IMR-90 (cell line): ENCODE data around the gene CALML3. TPM values are rescaled to one million over a fixed set of nuclear protein-coding genes. Genes with fewer than 3 reads are reported as not detected.

Source experiments
- ATAC-seq: fragments of 200-7000 bp; cut with Tn5 transposase; 2 replicates; pipeline ENCODE4 v1.9.1; 2020; ENCODE audit warnings: low read depth, mild to moderate bottlenecking, moderate library complexity
- BruUV-seq: library from RNA; stranded (reverse); fragments of 400-500 nt; replicated peaks from 2 replicates; lab custom pipeline; 2021; lab: Mats Ljungman, UMichigan
- CTCF ChIA-PET: fragments of 300-600 bp; formaldehyde crosslinking; extraction: SDS; loops from one replicate; lab custom pipeline; 2021; ENCODE audit warnings: antibody characterized with exemption; lab: Yijun Ruan, JAX
- POLR2A ChIA-PET: fragments of 300-600 bp; sonication (Branson Sonifier 250); formaldehyde crosslinking; loops from one replicate; lab custom pipeline; 2022; ENCODE audit warnings: antibody characterized with exemption; ENCODE audit not compliant: unreplicated experiment; lab: Charles Lee
- DNase-seq: peaks from one replicate; pipeline ENCODE4 v3.0.0; 2013
- H2AFZ ChIP-seq: replicated peaks from 2 replicates; pipeline ENCODE3; 2013; ENCODE audit warnings: low read length, mild to moderate bottlenecking; ENCODE audit not compliant: poor library complexity
- H2AK5ac ChIP-seq: 2 replicates; pipeline ENCODE4 v1.6.1; 2013; ENCODE audit warnings: low read depth, low read length, inconsistent platforms
- H2AK9ac ChIP-seq: replicated peaks from 2 replicates; pipeline ENCODE3; 2013; ENCODE audit warnings: mild to moderate bottlenecking, low read depth, low read length, moderate library complexity; ENCODE audit not compliant: poor library complexity
- H2BK120ac ChIP-seq: 2 replicates; pipeline ENCODE4 v1.6.1; 2013; ENCODE audit warnings: low read depth, low read length, inconsistent platforms
- H2BK15ac ChIP-seq: 3 replicates; pipeline ENCODE4 v1.6.1; 2013; ENCODE audit warnings: low read depth, low read length, inconsistent platforms
- H2BK20ac ChIP-seq: 2 replicates; pipeline ENCODE4 v1.6.1; 2013; ENCODE audit warnings: low read depth, mild to moderate bottlenecking, inconsistent platforms, low read length, moderate library complexity
- H2BK5ac ChIP-seq: 2 replicates; pipeline ENCODE4 v1.6.1; 2013; ENCODE audit warnings: mild to moderate bottlenecking, low read depth, low read length, inconsistent platforms; ENCODE audit not compliant: poor library complexity, severe bottlenecking
- H3K14ac ChIP-seq: replicated peaks from 2 replicates; pipeline ENCODE4 v1.6.1; 2013; ENCODE audit warnings: low read depth, low read length, inconsistent platforms
- H3K18ac ChIP-seq: 2 replicates; pipeline ENCODE4 v1.6.1; 2013; ENCODE audit warnings: low read depth, low read length, control low read depth
- H3K23ac ChIP-seq: 2 replicates; pipeline ENCODE4 v1.6.1; 2013; ENCODE audit warnings: low read depth, low read length, inconsistent platforms
- H3K27ac ChIP-seq: 2 replicates; pipeline ENCODE4 v1.5.1; 2013; ENCODE audit warnings: mild to moderate bottlenecking, control low read depth, low read length; ENCODE audit not compliant: insufficient read depth
- H3K27me3 ChIP-seq: 2 replicates; pipeline ENCODE4 v1.6.1; 2013; ENCODE audit warnings: low read length; ENCODE audit not compliant: control insufficient read depth, insufficient read depth
- H3K36me3 ChIP-seq: 2 replicates; pipeline ENCODE4 v1.6.1; 2013; ENCODE audit warnings: low read length, mixed read lengths; ENCODE audit not compliant: control insufficient read depth, insufficient read depth
- H3K4ac ChIP-seq: 2 replicates; pipeline ENCODE4 v1.6.1; 2013; ENCODE audit warnings: low read depth, low read length, inconsistent platforms
- H3K4me1 ChIP-seq: 2 replicates; pipeline ENCODE4 v1.6.1; 2013; ENCODE audit warnings: low read length, mixed read lengths; ENCODE audit not compliant: control insufficient read depth, insufficient read depth
- H3K4me2 ChIP-seq: 2 replicates; pipeline ENCODE4 v1.6.1; 2013; ENCODE audit warnings: low read depth, mild to moderate bottlenecking, control low read depth, low read length, moderate library complexity
- H3K4me3 ChIP-seq: 2 replicates; pipeline ENCODE4 v1.5.1; 2013; ENCODE audit warnings: low read depth, mild to moderate bottlenecking, control low read depth, low read length, moderate library complexity; ENCODE audit not compliant: insufficient read depth
- H3K56ac ChIP-seq: 2 replicates; pipeline ENCODE4 v1.6.1; 2013; ENCODE audit warnings: low read length, inconsistent platforms; ENCODE audit not compliant: insufficient read depth; ENCODE audit errors: extremely low read depth
- H3K79me1 ChIP-seq, 2 experiments: 2 replicates each; pipeline ENCODE4 v1.6.1; 2013; ENCODE audit warnings: low read length in 2 of 2, inconsistent platforms in 1 of 2, low read depth in 1 of 2
- H3K9ac ChIP-seq: 2 replicates; pipeline ENCODE4 v1.6.1; 2013; ENCODE audit warnings: low read depth, low read length, control low read depth
- H3K9me1 ChIP-seq: 2 replicates; pipeline ENCODE4 v1.6.1; 2013; ENCODE audit warnings: low read length, inconsistent platforms; ENCODE audit not compliant: insufficient read depth
- H3K9me3 ChIP-seq: 2 replicates; pipeline ENCODE4 v1.6.1; 2013; ENCODE audit warnings: low read length; ENCODE audit not compliant: control insufficient read depth, insufficient read depth
- H4K20me1 ChIP-seq: 2 replicates; pipeline ENCODE4 v1.6.1; 2013; ENCODE audit warnings: low read length, inconsistent platforms; ENCODE audit not compliant: insufficient read depth
- H4K5ac ChIP-seq: 2 replicates; pipeline ENCODE4 v1.6.1; 2013; ENCODE audit warnings: mild to moderate bottlenecking, low read depth, low read length, control low read depth
- H4K8ac ChIP-seq, 2 experiments: 2 replicates each; pipeline ENCODE4 v1.6.1; 2013; ENCODE audit warnings: low read depth in 2 of 2, low read length in 2 of 2, control low read depth in 1 of 2, inconsistent platforms in 1 of 2
- H4K91ac ChIP-seq: 2 replicates; pipeline ENCODE4 v1.6.1; 2013; ENCODE audit warnings: low read depth, low read length, inconsistent platforms; ENCODE audit not compliant: insufficient read depth
- BHLHE40 ChIP-seq: fragments of 150-350 bp; IDR thresholded peaks from 2 replicates; pipeline ENCODE4 v1.6.1; 2016; ENCODE audit warnings: mild to moderate bottlenecking, low read depth, low read length
- FOS ChIP-seq: fragments of 150-350 bp; IDR thresholded peaks from 2 replicates; pipeline ENCODE4 v1.6.1; 2016; ENCODE audit warnings: low read depth, low read length
- MAFK ChIP-seq: IDR thresholded peaks from 2 replicates; pipeline ENCODE4 v1.6.1; 2012; ENCODE audit warnings: low read depth, low read length, improper control_type of control experiment
- MXI1 ChIP-seq: IDR thresholded peaks from 2 replicates; pipeline ENCODE4 v1.6.1; 2012; ENCODE audit warnings: low read depth, mild to moderate bottlenecking, low read length, moderate library complexity, borderline replicate concordance
- POLR2A ChIP-seq: IDR thresholded peaks from 2 replicates; pipeline ENCODE4 v1.6.1; 2012; ENCODE audit warnings: mild to moderate bottlenecking, low read depth, low read length
- RAD21 ChIP-seq: IDR thresholded peaks from 2 replicates; pipeline ENCODE4 v1.6.1; 2012; ENCODE audit warnings: low read length, improper control_type of control experiment
- RCOR1 ChIP-seq: IDR thresholded peaks from 2 replicates; pipeline ENCODE4 v1.6.1; 2012; ENCODE audit warnings: mild to moderate bottlenecking, low read length, improper control_type of control experiment; ENCODE audit not compliant: insufficient replicate concordance
- SMC3 ChIP-seq: fragments of 150-350 bp; IDR thresholded peaks from 2 replicates; pipeline ENCODE4 v1.6.1; 2016; ENCODE audit warnings: low read depth, mild to moderate bottlenecking, antibody characterized with exemption, low read length, moderate library complexity
- WGBS, 2 experiments: methylation state at CpG; one replicate each; pipeline versions ENCODE4 v1.1.5 to v1.1.7; 2013; ENCODE audit warnings: missing lambda C conversion rate in 2 of 2; ENCODE audit not compliant: insufficient read length in 1 of 2; ENCODE audit errors: extremely low coverage in 2 of 2; 5-methylcytosine and 5-hydroxymethylcytosine counted together
- dilution Hi-C: fragments of 300-500 bp; cut with HindIII; formaldehyde crosslinking; loops from one replicate; pipeline ENCODE4 v1.14.3; 2018; ENCODE audit warnings: low sequenced_read_pairs; ENCODE audit not compliant: unreplicated experiment
- in situ Hi-C: fragments of 300-500 bp; cut with MboI; formaldehyde crosslinking; loops from 3 replicates; pipeline ENCODE4 v1.14.3; 2019; ENCODE audit warnings: low sequenced_read_pairs, inconsistent platforms, mixed read lengths
- intact Hi-C: fragments of 100-400 bp; cut with micrococcal nuclease; formaldehyde crosslinking; loops from 2 replicates; pipeline ENCODE4 v1.10.0; 2022
- polyA plus RNA-seq, 3 experiments: library from polyadenylated mRNA; depleted of rRNA; stranded (reverse); fragments of >200 nt; gene quantifications; 2 replicates each; pipeline ENCODE4 v1.2.3, GENCODE V29; 2012; ENCODE audit warnings: low replicate concordance in 1 of 3
- total RNA-seq: library from RNA; depleted of rRNA; stranded (reverse); fragments of >200 nt; gene quantifications from 2 replicates; pipeline ENCODE4 v1.2.3, GENCODE V29; 2012
- TF ChIP-seq, protein P1 (sequence below): fragments of 150-350 bp; IDR thresholded peaks from 2 replicates; pipeline ENCODE4 v1.6.1; 2017; ENCODE audit warnings: mild to moderate bottlenecking, antibody characterized with exemption, low read length, low read depth
- TF ChIP-seq, protein P2 (sequence below): conservative IDR thresholded peaks from 2 replicates; pipeline ENCODE4 v1.5.1; 2012; ENCODE audit warnings: mild to moderate bottlenecking, low read depth, low read length, improper control_type of control experiment

The CALML3 gene
- total and polyA plus RNA-seq, 2 of the 4 experiments (the other 2 are of a cell fraction), result not detected

DNA sequence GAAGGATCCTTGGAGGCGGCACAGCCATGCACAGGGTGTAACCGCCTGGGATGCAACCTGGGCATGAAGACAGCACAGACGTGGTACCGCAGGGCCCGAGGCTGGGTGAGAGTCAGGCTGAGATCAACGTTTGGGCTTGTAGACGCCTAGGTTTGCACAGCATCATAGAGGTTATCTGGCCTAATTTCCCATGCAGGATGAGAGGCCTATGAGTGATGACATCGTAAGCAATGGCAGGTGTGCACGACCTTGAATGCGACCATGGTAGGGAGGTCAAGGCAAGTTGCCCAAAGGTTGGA, 7.5 kb downstream of the CALML3 start:
- 100% methylated on average over 4 of the region's 10 CpGs; no CpG with 5 or more reads in 1 of the 2 experiments for WGBS, 2 experiments
- no peak overlapping the region for H2BK20ac ChIP-seq
- H3K4me2 ChIP-seq, result no peak overlapping the region
- ChIA-PET POLR2A (no interaction called here), CTCF (no interaction called here)
- no peak for ATAC-seq
- no peak overlapping the region for H2BK5ac ChIP-seq
- dilution Hi-C loops (no loop called here), in situ Hi-C loops (no loop called here), intact Hi-C loops (no loop called here)
- H3K4me1 ChIP-seq, result peaks cover 4% of the 10 kb centered on the region; the same call in 1 of the 2 replicates
- TF ChIP-seq SMC3, result no peak
- TF ChIP-seq, protein P1, sequence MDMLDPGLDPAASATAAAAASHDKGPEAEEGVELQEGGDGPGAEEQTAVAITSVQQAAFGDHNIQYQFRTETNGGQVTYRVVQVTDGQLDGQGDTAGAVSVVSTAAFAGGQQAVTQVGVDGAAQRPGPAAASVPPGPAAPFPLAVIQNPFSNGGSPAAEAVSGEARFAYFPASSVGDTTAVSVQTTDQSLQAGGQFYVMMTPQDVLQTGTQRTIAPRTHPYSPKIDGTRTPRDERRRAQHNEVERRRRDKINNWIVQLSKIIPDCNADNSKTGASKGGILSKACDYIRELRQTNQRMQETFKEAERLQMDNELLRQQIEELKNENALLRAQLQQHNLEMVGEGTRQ, result no peak
- TF ChIP-seq, protein P2, sequence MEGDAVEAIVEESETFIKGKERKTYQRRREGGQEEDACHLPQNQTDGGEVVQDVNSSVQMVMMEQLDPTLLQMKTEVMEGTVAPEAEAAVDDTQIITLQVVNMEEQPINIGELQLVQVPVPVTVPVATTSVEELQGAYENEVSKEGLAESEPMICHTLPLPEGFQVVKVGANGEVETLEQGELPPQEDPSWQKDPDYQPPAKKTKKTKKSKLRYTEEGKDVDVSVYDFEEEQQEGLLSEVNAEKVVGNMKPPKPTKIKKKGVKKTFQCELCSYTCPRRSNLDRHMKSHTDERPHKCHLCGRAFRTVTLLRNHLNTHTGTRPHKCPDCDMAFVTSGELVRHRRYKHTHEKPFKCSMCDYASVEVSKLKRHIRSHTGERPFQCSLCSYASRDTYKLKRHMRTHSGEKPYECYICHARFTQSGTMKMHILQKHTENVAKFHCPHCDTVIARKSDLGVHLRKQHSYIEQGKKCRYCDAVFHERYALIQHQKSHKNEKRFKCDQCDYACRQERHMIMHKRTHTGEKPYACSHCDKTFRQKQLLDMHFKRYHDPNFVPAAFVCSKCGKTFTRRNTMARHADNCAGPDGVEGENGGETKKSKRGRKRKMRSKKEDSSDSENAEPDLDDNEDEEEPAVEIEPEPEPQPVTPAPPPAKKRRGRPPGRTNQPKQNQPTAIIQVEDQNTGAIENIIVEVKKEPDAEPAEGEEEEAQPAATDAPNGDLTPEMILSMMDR, result no peak
- no peak for TF ChIP-seq FOS
- TF ChIP-seq RCOR1, result no peak
- no peak for TF ChIP-seq BHLHE40
- no peak for TF ChIP-seq POLR2A
- no peak for TF ChIP-seq MXI1
- no peak for TF ChIP-seq MAFK
- no peak for TF ChIP-seq RAD21
- no peak overlapping the region for H4K5ac ChIP-seq
- no peak overlapping the region for H2AFZ ChIP-seq
- no peak overlapping the region for H2AK5ac ChIP-seq
- no peak overlapping the region for H3K23ac ChIP-seq
- no peaks in the 10 kb centered on the region for H3K9me3 ChIP-seq
- H4K20me1 ChIP-seq, result no peaks in the 10 kb centered on the region
- H2AK9ac ChIP-seq, result no peak overlapping the region
- no peaks in the 10 kb centered on the region for H3K36me3 ChIP-seq
- H3K18ac ChIP-seq, result no peak overlapping the region
- BruUV-seq, result no TSS peak
- no peak for DNase-seq
- H4K91ac ChIP-seq, result no peak overlapping the region
- H3K56ac ChIP-seq, result no peak overlapping the region
- H3K27ac ChIP-seq, result no peak overlapping the region
- 0 out of 2 replicates have a peak, but pooled peaks cover 3% of the 10 kb centered on the region for H3K9me1 ChIP-seq
- no peak overlapping the region for H3K14ac ChIP-seq
- no peaks in the 10 kb centered on the region for H3K79me1 ChIP-seq
- no peak overlapping the region for H3K9ac ChIP-seq
- H4K8ac ChIP-seq, result no peak overlapping the region
- no peak overlapping the region for H3K4me3 ChIP-seq
- H2BK120ac ChIP-seq, result no peak overlapping the region
- H2BK15ac ChIP-seq, result no peak overlapping the region
- no peaks in the 10 kb centered on the region for H3K27me3 ChIP-seq
- H3K4ac ChIP-seq, result no peak overlapping the region
